IMR-90 (cell line): ENCODE measurements around the gene TEP1. TPM values are rescaled to one million over a fixed set of nuclear protein-coding genes. Genes with fewer than 3 reads are reported as not detected.

Source experiments
- ATAC-seq: fragments of 200-7000 bp; cut with Tn5 transposase; 2 replicates; pipeline ENCODE4 v1.9.1; 2020; ENCODE audit warnings: low read depth, mild to moderate bottlenecking, moderate library complexity
- BruUV-seq: library from RNA; stranded (reverse); fragments of 400-500 nt; replicated peaks from 2 replicates; lab custom pipeline; 2021; lab: Mats Ljungman, UMichigan
- CTCF ChIA-PET: fragments of 300-600 bp; formaldehyde crosslinking; extraction: SDS; loops from one replicate; lab custom pipeline; 2021; ENCODE audit warnings: antibody characterized with exemption; lab: Yijun Ruan, JAX
- POLR2A ChIA-PET: fragments of 300-600 bp; sonication (Branson Sonifier 250); formaldehyde crosslinking; loops from one replicate; lab custom pipeline; 2022; ENCODE audit warnings: antibody characterized with exemption; ENCODE audit not compliant: unreplicated experiment; lab: Charles Lee
- DNase-seq: peaks from one replicate; pipeline ENCODE4 v3.0.0; 2013
- H2AFZ ChIP-seq: replicated peaks from 2 replicates; pipeline ENCODE3; 2013; ENCODE audit warnings: low read length, mild to moderate bottlenecking; ENCODE audit not compliant: poor library complexity
- H2AK5ac ChIP-seq: 2 replicates; pipeline ENCODE4 v1.6.1; 2013; ENCODE audit warnings: low read depth, low read length, inconsistent platforms
- H2AK9ac ChIP-seq: replicated peaks from 2 replicates; pipeline ENCODE3; 2013; ENCODE audit warnings: mild to moderate bottlenecking, low read depth, low read length, moderate library complexity; ENCODE audit not compliant: poor library complexity
- H2BK120ac ChIP-seq: 2 replicates; pipeline ENCODE4 v1.6.1; 2013; ENCODE audit warnings: low read depth, low read length, inconsistent platforms
- H2BK15ac ChIP-seq: 3 replicates; pipeline ENCODE4 v1.6.1; 2013; ENCODE audit warnings: low read depth, low read length, inconsistent platforms
- H2BK20ac ChIP-seq: 2 replicates; pipeline ENCODE4 v1.6.1; 2013; ENCODE audit warnings: low read depth, mild to moderate bottlenecking, inconsistent platforms, low read length, moderate library complexity
- H2BK5ac ChIP-seq: 2 replicates; pipeline ENCODE4 v1.6.1; 2013; ENCODE audit warnings: mild to moderate bottlenecking, low read depth, low read length, inconsistent platforms; ENCODE audit not compliant: poor library complexity, severe bottlenecking
- H3K14ac ChIP-seq: replicated peaks from 2 replicates; pipeline ENCODE4 v1.6.1; 2013; ENCODE audit warnings: low read depth, low read length, inconsistent platforms
- H3K18ac ChIP-seq: 2 replicates; pipeline ENCODE4 v1.6.1; 2013; ENCODE audit warnings: low read depth, low read length, control low read depth
- H3K23ac ChIP-seq: 2 replicates; pipeline ENCODE4 v1.6.1; 2013; ENCODE audit warnings: low read depth, low read length, inconsistent platforms
- H3K27ac ChIP-seq: 2 replicates; pipeline ENCODE4 v1.5.1; 2013; ENCODE audit warnings: mild to moderate bottlenecking, control low read depth, low read length; ENCODE audit not compliant: insufficient read depth
- H3K27me3 ChIP-seq: 2 replicates; pipeline ENCODE4 v1.6.1; 2013; ENCODE audit warnings: low read length; ENCODE audit not compliant: control insufficient read depth, insufficient read depth
- H3K36me3 ChIP-seq: 2 replicates; pipeline ENCODE4 v1.6.1; 2013; ENCODE audit warnings: low read length, mixed read lengths; ENCODE audit not compliant: control insufficient read depth, insufficient read depth
- H3K4ac ChIP-seq: 2 replicates; pipeline ENCODE4 v1.6.1; 2013; ENCODE audit warnings: low read depth, low read length, inconsistent platforms
- H3K4me1 ChIP-seq: 2 replicates; pipeline ENCODE4 v1.6.1; 2013; ENCODE audit warnings: low read length, mixed read lengths; ENCODE audit not compliant: control insufficient read depth, insufficient read depth
- H3K4me2 ChIP-seq: 2 replicates; pipeline ENCODE4 v1.6.1; 2013; ENCODE audit warnings: low read depth, mild to moderate bottlenecking, control low read depth, low read length, moderate library complexity
- H3K4me3 ChIP-seq: 2 replicates; pipeline ENCODE4 v1.5.1; 2013; ENCODE audit warnings: low read depth, mild to moderate bottlenecking, control low read depth, low read length, moderate library complexity; ENCODE audit not compliant: insufficient read depth
- H3K56ac ChIP-seq: 2 replicates; pipeline ENCODE4 v1.6.1; 2013; ENCODE audit warnings: low read length, inconsistent platforms; ENCODE audit not compliant: insufficient read depth; ENCODE audit errors: extremely low read depth
- H3K79me1 ChIP-seq, 2 experiments: 2 replicates each; pipeline ENCODE4 v1.6.1; 2013; ENCODE audit warnings: low read length in 2 of 2, inconsistent platforms in 1 of 2, low read depth in 1 of 2
- H3K9ac ChIP-seq: 2 replicates; pipeline ENCODE4 v1.6.1; 2013; ENCODE audit warnings: low read depth, low read length, control low read depth
- H3K9me1 ChIP-seq: 2 replicates; pipeline ENCODE4 v1.6.1; 2013; ENCODE audit warnings: low read length, inconsistent platforms; ENCODE audit not compliant: insufficient read depth
- H3K9me3 ChIP-seq: 2 replicates; pipeline ENCODE4 v1.6.1; 2013; ENCODE audit warnings: low read length; ENCODE audit not compliant: control insufficient read depth, insufficient read depth
- H4K20me1 ChIP-seq: 2 replicates; pipeline ENCODE4 v1.6.1; 2013; ENCODE audit warnings: low read length, inconsistent platforms; ENCODE audit not compliant: insufficient read depth
- H4K5ac ChIP-seq: 2 replicates; pipeline ENCODE4 v1.6.1; 2013; ENCODE audit warnings: mild to moderate bottlenecking, low read depth, low read length, control low read depth
- H4K8ac ChIP-seq, 2 experiments: 2 replicates each; pipeline ENCODE4 v1.6.1; 2013; ENCODE audit warnings: low read depth in 2 of 2, low read length in 2 of 2, control low read depth in 1 of 2, inconsistent platforms in 1 of 2
- H4K91ac ChIP-seq: 2 replicates; pipeline ENCODE4 v1.6.1; 2013; ENCODE audit warnings: low read depth, low read length, inconsistent platforms; ENCODE audit not compliant: insufficient read depth
- BHLHE40 ChIP-seq: fragments of 150-350 bp; IDR thresholded peaks from 2 replicates; pipeline ENCODE4 v1.6.1; 2016; ENCODE audit warnings: mild to moderate bottlenecking, low read depth, low read length
- MAZ ChIP-seq: IDR thresholded peaks from 2 replicates; pipeline ENCODE4 v1.6.1; 2012; ENCODE audit warnings: low read depth, mild to moderate bottlenecking, low read length, improper control_type of control experiment, moderate library complexity, borderline replicate concordance
- RAD21 ChIP-seq: IDR thresholded peaks from 2 replicates; pipeline ENCODE4 v1.6.1; 2012; ENCODE audit warnings: low read length, improper control_type of control experiment
- RCOR1 ChIP-seq: IDR thresholded peaks from 2 replicates; pipeline ENCODE4 v1.6.1; 2012; ENCODE audit warnings: mild to moderate bottlenecking, low read length, improper control_type of control experiment; ENCODE audit not compliant: insufficient replicate concordance
- SMC3 ChIP-seq: fragments of 150-350 bp; IDR thresholded peaks from 2 replicates; pipeline ENCODE4 v1.6.1; 2016; ENCODE audit warnings: low read depth, mild to moderate bottlenecking, antibody characterized with exemption, low read length, moderate library complexity
- WGBS, 2 experiments: methylation state at CpG; one replicate each; pipeline versions ENCODE4 v1.1.5 to v1.1.7; 2013; ENCODE audit warnings: missing lambda C conversion rate in 2 of 2; ENCODE audit not compliant: insufficient read length in 1 of 2; ENCODE audit errors: extremely low coverage in 2 of 2; 5-methylcytosine and 5-hydroxymethylcytosine counted together
- dilution Hi-C: fragments of 300-500 bp; cut with HindIII; formaldehyde crosslinking; loops from one replicate; pipeline ENCODE4 v1.14.3; 2018; ENCODE audit warnings: low sequenced_read_pairs; ENCODE audit not compliant: unreplicated experiment
- in situ Hi-C: fragments of 300-500 bp; cut with MboI; formaldehyde crosslinking; loops from 3 replicates; pipeline ENCODE4 v1.14.3; 2019; ENCODE audit warnings: low sequenced_read_pairs, inconsistent platforms, mixed read lengths
- intact Hi-C: fragments of 100-400 bp; cut with micrococcal nuclease; formaldehyde crosslinking; loops from 2 replicates; pipeline ENCODE4 v1.10.0; 2022
- polyA plus RNA-seq, 3 experiments: library from polyadenylated mRNA; depleted of rRNA; stranded (reverse); fragments of >200 nt; gene quantifications; 2 replicates each; pipeline ENCODE4 v1.2.3, GENCODE V29; 2012; ENCODE audit warnings: low replicate concordance in 1 of 3
- total RNA-seq: library from RNA; depleted of rRNA; stranded (reverse); fragments of >200 nt; gene quantifications from 2 replicates; pipeline ENCODE4 v1.2.3, GENCODE V29; 2012

TEP1 gene
- total and polyA plus RNA-seq, 2 of the 4 experiments (the other 2 are of a cell fraction), result 10.7 to 12.4 TPM

DNA sequence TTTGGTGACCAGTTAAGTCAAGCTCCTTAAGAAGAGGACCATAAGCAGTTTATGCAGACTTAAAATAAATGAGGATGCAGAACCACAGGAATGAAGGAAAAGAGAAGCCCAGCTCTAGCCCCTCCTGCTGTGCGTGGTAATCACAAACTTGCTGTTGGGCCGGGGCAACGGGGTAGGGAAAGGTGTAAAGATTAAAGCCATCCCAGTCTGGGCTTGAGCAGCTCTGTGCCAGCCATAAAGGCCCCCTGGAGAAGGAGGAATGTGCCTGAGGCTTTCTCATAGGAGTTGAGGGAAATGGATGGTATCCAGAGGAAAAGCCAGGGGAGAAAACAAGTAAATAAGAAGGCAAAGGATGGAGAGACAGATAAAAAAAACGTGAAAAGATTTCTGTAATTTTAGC is 25.1 kb downstream of the TEP1 start:
- Histone ChIP-seq H3K4ac (no peak overlapping the region), H3K4me3 (no peak overlapping the region), H4K91ac (no peak overlapping the region), H3K9me1 (no peaks in the 10 kb centered on the region), H3K9me3 (no peaks in the 10 kb centered on the region), H3K18ac (no peak overlapping the region), H3K4me1 (no peaks in the 10 kb centered on the region), H3K56ac (no peak overlapping the region), H2BK15ac (no peak overlapping the region), H3K27me3 (no peaks in the 10 kb centered on the region), H2AK5ac (no peak overlapping the region), H2AK9ac (no peak overlapping the region), H4K8ac (no peak overlapping the region), H3K23ac (no peak overlapping the region), H3K36me3 (peaks cover 63% of the 10 kb centered on the region), H2BK120ac (no peak overlapping the region), H3K14ac (no peak overlapping the region), H2BK5ac (no peak overlapping the region), H3K79me1 (no peaks in the 10 kb centered on the region), H3K27ac (no peak overlapping the region), H2BK20ac (no peak overlapping the region), H3K4me2 (no peak overlapping the region), H4K20me1 (no peaks in the 10 kb centered on the region), H4K5ac (no peak overlapping the region), H3K9ac (no peak overlapping the region), H2AFZ (no peak overlapping the region)
- ATAC-seq (no peak), DNase-seq (no peak)
- ChIA-PET CTCF (no interaction called here), POLR2A (no interaction called here)
- BruUV-seq, result no TSS peak
- in situ Hi-C loops (no loop called here), intact Hi-C loops (no loop called here), dilution Hi-C loops (no loop called here)
- TF ChIP-seq RCOR1 (no peak), BHLHE40 (no peak), MAZ (no peak), RAD21 (no peak), SMC3 (no peak)
- 55% methylated on average over 3 of the region's 4 CpGs; no CpG with 5 or more reads in 1 of the 2 experiments for WGBS, 2 experiments
